Dedifferentiated amniotic fluid mesenchymal stem cell (primary cell): Measurements from ENCODE around the gene CYP2U1.

Source experiments
- DNase-seq: peaks from one replicate; pipeline ENCODE4 v3.0.0-alpha.2; 2016; ENCODE audit errors: extremely low spot score

CYP2U1 gene

DNA sequence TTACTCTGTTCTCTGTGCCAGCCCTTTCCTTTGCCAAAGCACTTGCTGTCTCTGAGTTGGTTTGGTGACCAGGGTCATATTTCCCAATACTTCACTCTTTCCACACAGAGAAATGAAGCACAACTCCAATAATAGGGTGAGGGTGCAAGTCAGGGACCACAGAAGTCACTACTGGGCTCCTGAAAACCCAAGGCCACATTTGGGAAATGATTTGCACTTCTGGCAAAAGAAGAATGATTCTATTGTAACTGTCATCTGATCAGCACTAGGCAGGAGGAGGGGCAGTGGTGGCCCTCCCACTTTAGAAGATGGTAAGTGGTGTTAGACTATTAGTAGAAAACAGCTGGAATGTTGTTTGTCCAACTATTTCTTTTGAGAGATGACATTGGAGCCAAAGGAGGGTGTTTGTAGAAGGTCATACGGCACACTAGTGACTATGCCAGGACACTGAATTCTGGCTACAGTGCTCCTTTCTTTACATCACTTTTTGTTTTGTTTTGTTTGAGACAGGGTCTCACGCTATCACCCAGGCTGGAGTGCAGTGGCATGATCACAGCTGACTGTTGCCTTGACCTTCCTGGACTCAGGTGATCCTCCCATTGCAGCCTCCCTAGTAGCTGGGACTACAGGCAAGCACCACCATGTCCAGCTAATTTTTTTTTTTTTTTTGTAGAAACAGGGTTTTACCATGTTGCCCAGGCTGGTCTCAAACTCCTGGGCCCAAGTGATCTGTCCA is 47.5 kb downstream of the CYP2U1 start:
- DNase-seq: no peak

DNA sequence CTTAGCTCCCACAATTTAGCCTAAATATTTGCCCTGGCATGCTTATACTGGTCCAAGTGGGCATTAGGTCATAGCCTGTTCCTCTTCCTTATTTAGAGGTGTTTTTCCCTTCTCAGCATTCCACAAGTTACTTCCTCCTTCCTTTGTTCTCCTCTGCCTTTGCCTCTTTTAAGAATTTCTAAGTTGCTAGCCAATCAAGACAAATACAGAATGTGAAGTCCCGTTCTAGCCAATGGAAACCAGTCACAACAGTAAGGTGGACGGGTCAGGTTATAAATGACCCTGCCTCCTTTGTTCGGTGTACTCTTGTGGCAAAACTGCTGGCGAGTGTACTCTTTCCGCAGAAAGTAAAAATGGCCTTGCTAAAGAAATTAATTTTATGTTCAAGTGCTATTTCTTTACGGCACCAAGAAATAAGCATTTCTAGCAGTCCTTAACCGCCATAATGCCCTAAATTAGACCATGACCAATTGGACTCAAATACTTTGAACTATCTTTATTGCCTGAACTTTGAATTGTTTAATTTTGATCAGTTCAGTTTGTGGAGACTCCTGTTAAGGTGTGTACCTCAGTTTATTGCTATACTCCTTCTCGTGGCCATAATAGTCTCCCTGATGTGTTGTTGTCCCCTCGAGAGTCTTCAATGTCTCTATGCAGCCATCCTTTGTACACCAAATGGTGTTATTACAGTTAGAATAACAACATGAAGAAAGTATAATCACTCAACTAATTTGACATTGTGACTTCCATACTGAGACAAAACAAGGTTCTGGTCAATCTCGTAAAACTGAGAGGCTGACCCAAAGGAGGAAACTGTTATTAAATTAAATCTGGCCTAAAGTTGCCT is 56.8 kb downstream of the CYP2U1 start:
- no peak for DNase-seq

DNA sequence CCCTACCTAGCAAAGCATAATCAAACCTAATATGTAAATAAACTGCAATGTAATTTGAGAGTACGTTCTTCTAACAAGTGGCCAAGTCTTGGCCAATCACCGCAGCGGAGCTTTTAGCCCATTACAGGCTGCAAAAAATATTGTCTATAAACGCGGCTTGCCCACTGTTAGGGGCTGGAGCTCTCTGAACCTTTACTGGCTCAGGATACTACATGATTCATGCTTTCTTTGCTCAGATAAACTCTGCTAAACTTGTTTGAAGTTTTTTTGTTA is 57.4 kb downstream of the CYP2U1 start:
- DNase-seq: no peak

DNA sequence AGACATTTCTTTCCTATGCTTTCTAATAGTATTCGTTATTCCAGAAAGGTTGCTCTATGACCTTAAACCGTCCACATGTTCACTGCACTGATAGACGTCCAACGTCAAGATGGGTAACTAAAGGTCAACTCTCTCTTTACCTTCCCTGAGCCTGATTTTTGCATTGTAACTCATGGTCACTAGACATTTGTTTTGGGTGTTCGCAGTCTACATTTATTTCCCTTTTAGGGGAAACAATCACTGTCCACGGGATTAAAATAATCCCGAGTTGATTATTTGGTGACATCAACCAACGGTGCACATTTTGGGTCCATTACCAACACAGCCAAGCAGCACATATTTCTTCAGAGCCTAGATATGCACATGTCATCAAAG is 57.8 kb downstream of the CYP2U1 start:
- DNase-seq: no peak

DNA sequence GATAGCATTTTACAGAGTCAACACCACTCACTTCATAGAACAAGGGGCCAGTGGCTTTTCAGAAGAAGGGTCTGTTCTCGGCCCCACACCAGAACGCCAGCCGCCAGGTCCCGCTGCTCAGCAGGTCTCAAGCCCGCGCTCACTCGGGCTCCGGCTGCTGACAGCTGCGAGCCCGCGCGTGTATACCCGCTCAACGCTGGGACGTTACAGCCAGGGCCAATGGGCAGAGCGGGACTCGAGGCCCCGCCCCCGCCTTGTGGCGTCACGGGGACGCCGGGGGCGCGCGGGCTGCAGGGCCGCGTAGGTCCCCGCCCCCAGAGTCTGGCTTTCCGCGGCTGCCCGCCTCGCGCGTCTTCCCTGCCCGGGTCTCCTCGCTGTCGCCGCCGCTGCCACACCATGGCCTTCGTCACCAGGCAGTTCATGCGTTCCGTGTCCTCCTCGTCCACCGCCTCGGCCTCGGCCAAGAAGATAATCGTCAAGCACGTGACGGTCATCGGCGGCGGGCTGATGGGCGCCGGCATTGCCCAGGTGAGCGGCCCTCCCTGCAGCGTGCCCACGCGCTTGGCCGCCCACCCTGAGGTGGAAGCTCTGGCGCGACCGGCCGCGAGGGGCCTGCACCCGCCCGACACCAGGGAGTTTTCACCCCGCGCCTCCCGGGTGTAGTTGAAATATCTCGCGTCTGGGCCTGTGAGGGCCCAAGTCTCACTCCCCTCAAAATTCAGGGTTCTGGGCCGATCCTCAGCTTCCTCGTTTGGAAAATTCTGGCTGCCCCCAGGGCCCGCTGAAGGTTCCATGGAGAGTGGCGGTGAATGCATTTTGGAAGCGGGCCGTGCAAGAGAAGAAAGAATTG is 58.4 kb downstream of the CYP2U1 start, which contains the start of gene HADH:
Gene HADH, plus strand, starts transcription at position 353 of the 850 bp plus-strand sequence. Its CDS starts 44 bp downstream, at position 397.
- DNase-seq: peak; percentile 83

DNA sequence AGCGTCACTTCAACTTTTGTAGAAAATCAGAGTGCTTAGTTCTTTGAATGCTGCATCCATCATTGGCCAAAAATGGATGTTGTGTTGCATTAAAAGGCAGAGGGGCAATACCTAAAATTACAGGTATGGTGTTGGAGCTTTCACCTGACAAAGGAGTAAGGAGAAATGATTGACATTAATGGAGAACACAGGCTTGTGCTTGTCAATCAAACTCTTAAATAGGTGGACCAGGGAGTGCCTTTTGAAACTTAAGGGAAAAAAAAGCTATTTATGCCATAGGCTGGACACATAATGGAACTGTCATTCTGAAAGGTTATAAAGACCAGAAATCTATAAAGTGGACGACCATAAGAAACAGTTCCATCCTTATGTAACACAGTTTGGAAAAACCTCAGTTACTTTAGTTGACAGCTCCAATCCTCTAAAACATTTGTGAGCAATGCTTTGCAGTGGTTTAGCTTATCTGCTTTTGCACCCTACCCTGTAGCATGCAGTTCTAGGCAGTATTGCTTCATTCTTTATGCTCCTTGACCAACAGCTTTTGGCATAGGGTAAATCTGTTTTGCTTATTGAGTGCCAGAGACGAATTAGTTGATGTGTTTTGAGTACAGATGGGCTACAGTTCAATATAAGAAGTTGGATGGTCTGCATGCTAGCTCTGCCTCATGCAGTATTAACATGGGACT is 60.7 kb downstream of the CYP2U1 start:
- DNase-seq: no peak

DNA sequence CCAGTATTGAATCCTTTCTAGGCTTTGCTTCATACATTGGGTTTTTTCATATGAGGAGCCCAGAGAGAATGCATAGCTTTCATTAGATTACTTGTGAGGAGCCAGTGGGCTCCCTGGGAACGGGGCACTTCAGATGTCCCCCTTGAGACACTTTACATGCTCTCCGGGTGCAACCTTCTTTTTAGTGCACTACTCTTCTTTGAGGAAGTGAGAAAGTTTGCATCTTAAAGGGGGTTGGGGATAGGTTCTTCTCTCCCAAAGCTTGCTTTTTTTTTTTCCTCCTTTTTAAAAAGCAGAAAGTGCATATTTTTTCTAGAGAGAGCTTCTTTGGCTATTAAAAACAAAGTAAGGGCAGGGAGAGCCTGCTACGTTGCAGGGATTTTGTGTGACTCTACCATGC is 62.6 kb downstream of the CYP2U1 start:
- no peak for DNase-seq

DNA sequence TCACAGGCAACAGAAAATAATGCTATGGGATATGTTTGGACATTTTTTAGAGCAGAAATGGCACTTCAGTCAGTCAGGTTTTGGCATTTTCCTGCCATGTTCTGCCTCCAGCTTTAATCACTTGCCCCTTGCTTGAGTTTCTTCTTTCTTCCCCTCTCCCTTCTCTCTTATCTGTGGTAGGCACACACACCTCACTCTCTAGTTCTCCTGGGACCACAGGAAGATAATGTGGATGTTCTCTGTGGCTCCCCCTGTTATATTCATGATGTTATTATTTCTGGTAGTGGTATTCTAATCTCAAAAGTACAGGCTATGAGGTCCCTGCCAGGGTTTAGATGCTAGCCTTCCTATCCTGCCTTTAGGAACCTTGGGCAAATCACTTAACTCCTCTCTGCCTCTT is 63.5 kb downstream of the CYP2U1 start:
- DNase-seq: no peak

DNA sequence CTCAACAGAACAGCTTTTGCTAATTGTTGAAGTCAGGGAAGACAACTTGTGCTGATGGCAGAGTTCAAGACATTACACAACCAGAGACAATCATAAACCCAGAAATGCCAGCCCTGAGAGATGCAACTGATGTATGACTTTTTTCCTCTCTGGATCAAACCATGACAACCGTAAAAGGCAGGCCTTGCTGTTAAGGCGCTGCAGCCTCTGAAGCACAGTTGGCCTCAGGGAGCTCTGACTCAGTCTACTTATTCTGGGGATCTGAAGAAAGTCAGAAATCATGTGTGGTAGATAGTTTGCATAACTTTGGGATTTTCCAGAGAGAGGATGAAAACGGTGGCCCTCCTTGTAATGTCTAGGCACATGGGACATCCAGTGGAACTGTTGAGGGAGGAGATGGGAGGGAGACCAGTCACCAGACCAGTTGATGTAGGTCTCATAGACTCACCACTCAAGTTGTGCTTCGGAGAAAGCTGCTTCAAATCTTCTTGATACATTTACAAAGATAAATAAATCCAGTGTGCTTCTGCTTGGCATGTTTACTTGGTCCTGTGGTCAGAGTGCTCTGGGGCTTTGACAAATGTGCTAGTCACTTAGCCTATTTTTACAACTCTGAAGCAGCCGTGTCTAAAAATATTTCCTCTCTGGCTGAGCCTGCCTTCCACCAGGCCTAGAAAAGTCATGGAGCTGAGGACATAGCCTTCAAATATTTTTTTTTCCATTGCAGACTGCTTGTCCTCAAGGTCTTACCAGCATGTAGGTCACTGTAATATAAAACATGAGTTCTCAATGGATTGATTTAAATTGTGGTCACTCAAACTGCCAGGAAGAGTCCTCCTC is 65.8 kb downstream of the CYP2U1 start:
- DNase-seq: peak; percentile 46

DNA sequence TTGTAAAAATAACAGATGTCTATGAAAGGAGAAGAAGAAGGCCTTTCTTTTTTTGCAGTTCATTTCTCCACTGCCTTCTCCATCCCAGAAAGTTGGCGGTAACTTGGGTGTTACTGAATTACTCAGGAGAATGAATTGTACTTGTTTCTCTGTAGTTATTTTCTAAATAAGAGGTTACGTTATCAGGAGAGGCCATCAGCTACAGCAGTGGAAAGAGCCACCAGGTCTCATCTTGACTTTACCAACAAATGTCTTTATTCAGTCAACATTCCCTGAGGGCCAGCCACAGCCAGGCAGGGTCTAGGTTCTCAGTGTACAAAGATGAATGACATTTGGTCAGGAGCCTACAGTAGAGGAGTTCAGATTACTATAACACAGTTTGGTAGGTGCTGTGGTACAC is 66.4 kb downstream of the CYP2U1 start:
- no peak for DNase-seq

DNA sequence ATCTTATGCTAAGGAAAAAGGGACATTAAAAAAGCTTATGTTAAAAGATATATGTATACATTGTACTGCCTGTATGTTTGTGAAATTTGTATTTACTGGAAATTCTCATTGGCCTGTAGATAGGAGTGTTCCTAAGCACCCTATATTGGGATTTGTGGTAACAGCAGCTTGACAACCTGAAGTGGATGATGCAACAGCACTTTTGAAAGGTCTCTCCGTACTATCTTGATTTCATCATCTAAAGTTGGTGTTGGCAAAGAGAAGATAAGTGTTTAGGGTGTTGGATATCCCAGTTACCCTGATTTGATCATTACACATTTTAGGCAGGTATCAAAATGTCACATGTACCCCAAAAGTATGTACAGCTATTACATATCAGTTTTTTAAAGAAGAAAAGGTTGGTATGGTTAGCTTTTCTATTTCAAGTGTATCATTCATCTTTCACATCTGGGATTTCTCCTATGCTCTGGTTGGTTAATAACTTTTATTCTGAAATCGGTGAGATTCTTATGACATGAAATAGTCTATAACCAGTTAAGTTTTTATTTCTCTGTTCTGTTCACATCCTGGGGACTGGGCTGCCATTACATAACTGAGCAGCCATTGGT is 68.7 kb downstream of the CYP2U1 start:
- DNase-seq: no peak

DNA sequence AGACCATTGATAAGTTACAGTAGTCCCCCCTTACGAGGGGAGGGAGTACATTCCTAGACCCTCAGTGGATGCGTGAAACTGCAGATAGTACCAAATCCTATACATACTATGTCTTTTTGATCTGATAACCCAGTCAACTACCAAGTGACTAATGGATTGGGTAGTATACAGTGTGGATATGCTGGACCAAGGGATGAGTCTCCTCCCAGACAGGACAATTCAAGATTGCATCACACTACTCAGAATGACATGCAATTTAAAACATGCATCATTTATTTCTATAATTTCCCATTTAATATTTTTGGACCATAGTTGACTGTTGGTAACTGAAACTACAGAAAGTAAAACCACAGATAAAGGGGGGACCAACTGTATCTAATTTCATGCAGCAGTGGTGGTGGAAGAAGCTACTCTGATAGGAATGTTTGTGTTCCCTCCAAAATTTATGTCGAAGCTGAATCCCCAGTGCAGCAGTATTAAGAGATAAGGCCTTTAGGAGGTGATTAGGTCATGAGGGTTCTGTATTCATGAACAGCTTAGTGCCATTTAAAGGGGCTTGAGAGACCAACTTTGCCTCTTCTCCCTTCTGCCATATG is 70.3 kb downstream of the CYP2U1 start:
- no peak for DNase-seq
